ENCODE data around the gene ZAR1L. TPM values are rescaled to one million over a fixed set of nuclear protein-coding genes. Genes with fewer than 3 reads are reported as not detected.
A peak's percentile ranks its signal among the peaks of the same experiment; 100 is the strongest.

ZAR1L gene
- total RNA-seq, 1 donor: not detected

- Histone ChIP-seq H3K27ac (ENCODE audit: low read depth, low read length) (peak overlapping the region; percentile 45), H3K4me1 (ENCODE audit: insufficient read depth, low read length) (peaks cover 15% of the 10 kb centered on the region), H4K20me1 (ENCODE audit: insufficient read depth, low read length) (no peaks in the 10 kb centered on the region), H3K9me3 (ENCODE audit: low read depth, low read length) (no peaks in the 10 kb centered on the region), H3K27me3 (ENCODE audit: insufficient read depth, low read length) (no peaks in the 10 kb centered on the region), H3K4me3 (ENCODE audit: insufficient read depth, low read length) (peak overlapping the region; percentile 67), H3K79me2 (ENCODE audit: insufficient read depth, low read length) (no peaks in the 10 kb centered on the region), H3K4me2 (ENCODE audit: insufficient read depth, low read length) (peak overlapping the region; percentile 90), H2AFZ (ENCODE audit: low read length) (peak overlapping the region; percentile 96), H3K36me3 (ENCODE audit: insufficient read depth, low read length) (no peaks in the 10 kb centered on the region)
- peak; percentile 77 for DNase-seq (ENCODE audit: insufficient read length, low spot score, missing footprints)
- TF ChIP-seq CTCF (IDR thresholded peaks at IDR 0.05; ENCODE audit: extremely low read depth, low read depth, low read length): peak; percentile 74
These were observed 4.9 kb downstream of the ZAR1L start for GRCh38 chr13:32310134-32310706.

GRCh38 chr13:32309312-32310133 lies 5.6 kb downstream of the ZAR1L start:
- Histone ChIP-seq H2AFZ (ENCODE audit: low read length) (peak overlapping the region; percentile 96), H3K4me2 (ENCODE audit: insufficient read depth, low read length) (peak overlapping the region; percentile 90), H4K20me1 (ENCODE audit: insufficient read depth, low read length) (no peaks in the 10 kb centered on the region), H3K4me1 (ENCODE audit: insufficient read depth, low read length) (peaks cover 8% of the 10 kb centered on the region), H3K79me2 (ENCODE audit: insufficient read depth, low read length) (no peaks in the 10 kb centered on the region), H3K27me3 (ENCODE audit: insufficient read depth, low read length) (no peaks in the 10 kb centered on the region), H3K9me3 (ENCODE audit: low read depth, low read length) (no peaks in the 10 kb centered on the region), H3K36me3 (ENCODE audit: insufficient read depth, low read length) (no peaks in the 10 kb centered on the region), H3K4me3 (ENCODE audit: insufficient read depth, low read length) (peak overlapping the region; percentile 67), H3K27ac (ENCODE audit: low read depth, low read length) (peak overlapping the region; percentile 45)
- TF ChIP-seq CTCF (IDR thresholded peaks at IDR 0.05; ENCODE audit: extremely low read depth, low read depth, low read length): no peak
- DNase-seq (ENCODE audit: insufficient read length, low spot score, missing footprints): no peak

GRCh38 chr13:32305646-32306045 lies 9.5 kb downstream of the ZAR1L start:
- Histone ChIP-seq H3K79me2 (ENCODE audit: insufficient read depth, low read length) (no peaks in the 10 kb centered on the region), H3K27ac (ENCODE audit: low read depth, low read length) (no peak overlapping the region), H3K4me3 (ENCODE audit: insufficient read depth, low read length) (no peak overlapping the region), H3K9me3 (ENCODE audit: low read depth, low read length) (no peaks in the 10 kb centered on the region), H4K20me1 (ENCODE audit: insufficient read depth, low read length) (no peaks in the 10 kb centered on the region), H3K27me3 (ENCODE audit: insufficient read depth, low read length) (peaks cover 1% of the 10 kb centered on the region), H3K36me3 (ENCODE audit: insufficient read depth, low read length) (no peaks in the 10 kb centered on the region), H3K4me1 (ENCODE audit: insufficient read depth, low read length) (peaks cover 8% of the 10 kb centered on the region), H2AFZ (ENCODE audit: low read length) (no peak overlapping the region), H3K4me2 (ENCODE audit: insufficient read depth, low read length) (no peak overlapping the region)
- DNase-seq (ENCODE audit: insufficient read length, low spot score, missing footprints): no peak
- no peak for TF ChIP-seq CTCF (IDR thresholded peaks at IDR 0.05; ENCODE audit: extremely low read depth, low read depth, low read length)

GRCh38 chr13:32302461-32302860 lies 12.7 kb downstream of the ZAR1L start:
- H3K36me3 ChIP-seq (ENCODE audit: insufficient read depth, low read length): no peaks in the 10 kb centered on the region
- no peaks in the 10 kb centered on the region for H3K79me2 ChIP-seq (ENCODE audit: insufficient read depth, low read length)
- TF ChIP-seq CTCF (IDR thresholded peaks at IDR 0.05; ENCODE audit: extremely low read depth, low read depth, low read length): no peak
- H3K9me3 ChIP-seq (ENCODE audit: low read depth, low read length): no peaks in the 10 kb centered on the region
- DNase-seq (ENCODE audit: insufficient read length, low spot score, missing footprints): no peak
- no peak overlapping the region for H3K4me3 ChIP-seq (ENCODE audit: insufficient read depth, low read length)
- H3K4me1 ChIP-seq (ENCODE audit: insufficient read depth, low read length): no peaks in the 10 kb centered on the region
- peaks cover 25% of the 10 kb centered on the region for H3K27me3 ChIP-seq (ENCODE audit: insufficient read depth, low read length)
- H3K4me2 ChIP-seq (ENCODE audit: insufficient read depth, low read length): no peak overlapping the region
- H3K27ac ChIP-seq (ENCODE audit: low read depth, low read length): no peak overlapping the region
- H2AFZ ChIP-seq (ENCODE audit: low read length): no peak overlapping the region
- H4K20me1 ChIP-seq (ENCODE audit: insufficient read depth, low read length): no peaks in the 10 kb centered on the region
